Cardiac septum (tissue), 1 donor: ENCODE measurements around the gene NXF1. TPM values are rescaled to one million over a fixed set of nuclear protein-coding genes. Genes with fewer than 3 reads are reported as not detected.
"Not testable (repeated sequence)": the region's sequence is repeated elsewhere in the genome, so short reads cannot be mapped to it uniquely, and the experiment has no call there.

Source experiments
- DNase-seq: peaks from one replicate; pipeline ENCODE4 v3.0.0-alpha.2; 2020; ENCODE audit warnings: low spot score
- intact Hi-C: fragments of 100-400 bp; cut with DNase I; formaldehyde crosslinking; loops from one replicate; pipeline ENCODE4 v1.14.0; 2022
- total RNA-seq: library from RNA; stranded (reverse); fragmentation: NEBNext Ultra II Directional; extraction: Animal tissue kit (Norgen Biotek cat#: 25700); gene quantifications from one replicate; pipeline ENCODE4 v1.2.1, GENCODE V29; 2021
- donor health status: DM: no; HTN: no; CAD: no.

The NXF1 gene
- total RNA-seq, 1 donor from 2014 or later: 36.7 TPM

GRCh38 chr11:62794201-62794775, 11.0 kb downstream of the NXF1 start:
- DNase-seq: no peak
- intact Hi-C loops: no loop called here

- DNase-seq: no peak
- intact Hi-C loops: loop anchor here (1.0 kb wide), 1 partner anchor 13 kb away; the partner anchor contains the start of gene NXF1
These were observed 13.1 kb downstream of the NXF1 start for GRCh38 chr11:62792202-62792575.

- intact Hi-C loops: loop anchor here (1.0 kb wide), 1 partner anchor 14 kb away; the partner anchor contains the start of gene NXF1
- DNase-seq: peak; percentile 95
These were observed 13.6 kb downstream of the NXF1 start, which contains the start of gene TMEM223 for GRCh38 chr11:62791501-62792201. TSS of gene TMEM223 (minus strand) at chr11:62792006. CDS start at chr11:62791994, 12 bp downstream.

- DNase-seq: no peak
- intact Hi-C loops: no loop called here
These were observed 15.7 kb downstream of the NXF1 start for GRCh38 chr11:62789576-62789975.

- DNase-seq: no peak
- intact Hi-C loops: no loop called here
These were observed 16.2 kb downstream of the NXF1 start for GRCh38 chr11:62788991-62789390.

GRCh38 chr11:62787005-62787759, 18.1 kb downstream of the NXF1 start, which contains the start of gene TMEM179B:
TSS of gene TMEM179B (plus strand) at chr11:62787402. CDS start at chr11:62787432, 30 bp downstream.
- intact Hi-C loops: loop anchor here (2.0 kb wide), 3 partner anchors 18 to 76 kb away; partner anchors contain the start of genes NXF1 and WDR74
- peak; percentile 98 for DNase-seq

GRCh38 chr11:62786318-62787004, 18.8 kb downstream of the NXF1 start:
- intact Hi-C loops: loop anchor here (1.0 to 2.0 kb wide), 4 partner anchors 18 to 95 kb away; partner anchors contain the start of genes NXF1 and WDR74
- DNase-seq: peak; percentile 93

GRCh38 chr11:62782753-62783152, 22.5 kb downstream of the NXF1 start:
- intact Hi-C loops: no loop called here
- no peak for DNase-seq

- intact Hi-C loops: no loop called here
- DNase-seq: no peak
These were observed 26.8 kb downstream of the NXF1 start for GRCh38 chr11:62778441-62778840.

- no peak for DNase-seq
- intact Hi-C loops: no loop called here
These were observed 27.9 kb downstream of the NXF1 start for GRCh38 chr11:62777389-62777788.

GRCh38 chr11:62775646-62776045, 29.6 kb downstream of the NXF1 start:
- DNase-seq: no peak
- intact Hi-C loops: no loop called here

- intact Hi-C loops: no loop called here
- DNase-seq: no peak
These were observed 30.8 kb downstream of the NXF1 start for GRCh38 chr11:62774407-62774806.

- intact Hi-C loops: loop anchor here (2.0 kb wide), 1 partner anchor 45 kb away; the partner anchor contains the start of gene HNRNPUL2
- peak; percentile 99 for DNase-seq
These were observed 33.9 kb downstream of the NXF1 start, which contains the start of gene TAF6L for GRCh38 chr11:62771144-62772021. TSS of gene TAF6L (plus strand) at chr11:62771396. CDS start at chr11:62775784, 4,388 bp downstream.

- no peak for DNase-seq
- intact Hi-C loops: loop anchor here (2.0 kb wide), 1 partner anchor 44 kb away; the partner anchor contains the start of gene HNRNPUL2
These were observed 34.5 kb downstream of the NXF1 start for GRCh38 chr11:62770778-62771143.

GRCh38 chr11:62760867-62761227, 44.4 kb downstream of the NXF1 start:
- intact Hi-C loops, DNase-seq: not testable (repeated sequence)

- no peak for DNase-seq
- intact Hi-C loops: no loop called here
These were observed 47.1 kb downstream of the NXF1 start for GRCh38 chr11:62757846-62758788.

- intact Hi-C loops: no loop called here
- no peak for DNase-seq
These were observed 50.1 kb downstream of the NXF1 start for GRCh38 chr11:62755086-62755615.
